Amygdala (tissue), 56 donors: Measurements from ENCODE around the gene GLIS1.

Experiments used
- DNase-seq, 56 donors: peaks; one replicate each; lab custom pipeline; 2025; lab: John Stamatoyannopoulos, UW

The GLIS1 gene

GRCh38 chr1:53462769-53463501 is 276.0 kb downstream of the GLIS1 start:
- DNase-seq, result no peak

GRCh38 chr1:53462193-53462592 is 276.8 kb downstream of the GLIS1 start:
- DNase-seq, result no peak

- DNase-seq, result no peak
Measured at GRCh38 chr1:53461323-53462044, 277.5 kb downstream of the GLIS1 start.

- no peak for DNase-seq
Measured at GRCh38 chr1:53460666-53461322, 278.2 kb downstream of the GLIS1 start.

- DNase-seq, result no peak
Measured at GRCh38 chr1:53460211-53460634, 278.7 kb downstream of the GLIS1 start.

GRCh38 chr1:53459321-53460175 is 279.4 kb downstream of the GLIS1 start, which contains the start of gene DMRTB1:
Gene DMRTB1, plus strand, starts transcription at chr1:53459399. Its CDS starts 55 bp downstream, at chr1:53459454.
- DNase-seq, result no peak

- no peak for DNase-seq
Measured at GRCh38 chr1:53458634-53459033, 280.3 kb downstream of the GLIS1 start.
